ENCODE data around the gene TRIM5.
"Not testable (repeated sequence)": the region's sequence is repeated elsewhere in the genome, so short reads cannot be mapped to it uniquely, and the experiment has no call there.

TRIM5 gene, protein sequence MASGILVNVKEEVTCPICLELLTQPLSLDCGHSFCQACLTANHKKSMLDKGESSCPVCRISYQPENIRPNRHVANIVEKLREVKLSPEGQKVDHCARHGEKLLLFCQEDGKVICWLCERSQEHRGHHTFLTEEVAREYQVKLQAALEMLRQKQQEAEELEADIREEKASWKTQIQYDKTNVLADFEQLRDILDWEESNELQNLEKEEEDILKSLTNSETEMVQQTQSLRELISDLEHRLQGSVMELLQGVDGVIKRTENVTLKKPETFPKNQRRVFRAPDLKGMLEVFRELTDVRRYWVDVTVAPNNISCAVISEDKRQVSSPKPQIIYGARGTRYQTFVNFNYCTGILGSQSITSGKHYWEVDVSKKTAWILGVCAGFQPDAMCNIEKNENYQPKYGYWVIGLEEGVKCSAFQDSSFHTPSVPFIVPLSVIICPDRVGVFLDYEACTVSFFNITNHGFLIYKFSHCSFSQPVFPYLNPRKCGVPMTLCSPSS

DNA sequence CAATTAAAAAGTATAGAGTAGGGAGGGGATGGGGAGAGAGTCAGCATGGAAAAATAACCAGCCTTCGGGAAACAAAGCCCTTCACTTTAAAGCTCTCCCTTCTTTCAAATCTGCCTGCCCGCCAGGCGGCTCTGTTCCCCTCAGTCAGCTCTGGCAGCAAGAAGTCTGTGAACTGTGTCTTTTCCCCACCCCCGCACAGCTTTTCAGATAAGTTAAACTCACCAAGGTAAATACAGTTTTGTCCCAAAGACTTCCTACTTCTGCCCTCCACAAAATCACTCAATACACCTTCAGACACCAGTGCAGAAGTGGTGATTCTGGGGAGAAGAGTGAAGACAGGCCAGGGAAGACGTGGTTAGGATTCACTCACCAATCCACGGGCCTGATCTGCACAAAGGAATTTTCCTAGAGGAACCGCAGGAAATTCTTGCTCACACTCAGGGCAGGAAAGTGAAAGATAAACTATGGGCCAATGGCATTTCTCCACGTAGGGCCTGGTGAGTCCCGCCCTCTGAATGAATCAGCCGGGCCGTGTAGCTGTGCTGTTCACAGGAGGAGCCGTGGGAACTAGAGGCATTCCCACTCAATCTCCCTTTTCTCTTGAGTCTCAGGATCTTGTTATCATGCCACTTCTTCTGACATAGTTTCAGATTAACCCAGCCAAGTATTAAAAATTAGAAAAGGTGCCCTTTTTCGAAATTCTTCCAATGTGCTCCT, at the start of gene TRIM5:
TRIM5 (minus strand) TSS at position 429 of the 717 bp plus-strand sequence. CDS start 4,897 bp downstream, outside the sequence.
- DNase-seq (ENCODE audit: low spot score), result peak; percentile 47

DNA sequence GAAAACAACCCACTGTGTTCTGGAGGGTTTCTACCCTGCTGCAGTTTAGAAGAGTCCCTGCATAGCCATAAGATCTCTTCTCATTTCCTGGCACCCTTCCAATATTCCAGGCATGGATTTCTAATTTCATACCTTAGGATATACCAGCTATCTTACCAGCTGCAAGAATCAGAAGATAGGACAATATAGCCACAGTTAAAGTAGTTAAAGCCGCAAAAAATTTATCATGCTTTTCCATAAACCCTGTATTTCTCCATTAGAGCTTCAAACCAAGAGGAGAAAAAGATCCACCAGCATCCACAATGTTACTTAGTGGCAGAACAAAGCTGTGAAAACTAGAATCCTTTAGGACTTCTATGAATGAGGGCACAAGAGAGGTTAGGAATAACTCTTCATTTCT, 42.8 kb upstream of the TRIM5 start:
- no peak for DNase-seq (ENCODE audit: low spot score)

DNA sequence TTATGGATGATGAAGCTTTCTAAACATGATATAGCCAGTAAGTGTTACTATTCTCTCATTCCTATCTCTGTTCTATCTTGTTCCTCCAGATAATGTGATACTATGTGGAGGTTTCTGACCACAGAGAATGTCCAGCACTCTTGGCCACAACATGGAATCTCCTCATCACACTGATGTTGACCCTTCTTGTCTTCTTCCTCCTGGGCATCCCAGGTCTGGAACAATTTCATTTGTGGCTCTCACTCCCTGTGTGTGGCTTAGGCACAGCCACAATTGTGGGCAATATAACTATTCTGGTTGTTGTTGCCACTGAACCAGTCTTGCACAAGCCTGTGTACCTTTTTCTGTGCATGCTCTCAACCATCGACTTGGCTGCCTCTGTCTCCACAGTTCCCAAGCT, 41.5 kb upstream of the TRIM5 start:
- no peak for DNase-seq (ENCODE audit: low spot score)

DNA sequence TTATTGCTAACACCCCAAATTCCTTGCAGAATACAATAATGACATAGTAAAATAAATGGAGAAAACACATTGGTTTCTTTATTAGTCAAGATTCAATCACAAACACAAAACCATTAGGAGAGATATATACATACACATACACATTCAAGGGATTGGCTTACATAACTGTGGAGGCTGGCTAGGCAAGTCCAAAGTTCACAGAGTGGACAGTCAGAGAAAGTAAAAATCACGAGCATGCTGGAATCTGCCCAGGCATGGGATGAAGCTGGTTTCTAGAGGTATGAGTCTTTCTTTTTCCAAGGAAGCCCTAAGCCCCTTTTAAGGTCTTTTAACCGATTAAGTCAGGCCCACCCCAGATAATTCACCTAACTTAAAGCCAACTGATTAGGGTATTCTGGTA, 37.7 kb upstream of the TRIM5 start:
- DNase-seq (ENCODE audit: low spot score), result no peak

DNA sequence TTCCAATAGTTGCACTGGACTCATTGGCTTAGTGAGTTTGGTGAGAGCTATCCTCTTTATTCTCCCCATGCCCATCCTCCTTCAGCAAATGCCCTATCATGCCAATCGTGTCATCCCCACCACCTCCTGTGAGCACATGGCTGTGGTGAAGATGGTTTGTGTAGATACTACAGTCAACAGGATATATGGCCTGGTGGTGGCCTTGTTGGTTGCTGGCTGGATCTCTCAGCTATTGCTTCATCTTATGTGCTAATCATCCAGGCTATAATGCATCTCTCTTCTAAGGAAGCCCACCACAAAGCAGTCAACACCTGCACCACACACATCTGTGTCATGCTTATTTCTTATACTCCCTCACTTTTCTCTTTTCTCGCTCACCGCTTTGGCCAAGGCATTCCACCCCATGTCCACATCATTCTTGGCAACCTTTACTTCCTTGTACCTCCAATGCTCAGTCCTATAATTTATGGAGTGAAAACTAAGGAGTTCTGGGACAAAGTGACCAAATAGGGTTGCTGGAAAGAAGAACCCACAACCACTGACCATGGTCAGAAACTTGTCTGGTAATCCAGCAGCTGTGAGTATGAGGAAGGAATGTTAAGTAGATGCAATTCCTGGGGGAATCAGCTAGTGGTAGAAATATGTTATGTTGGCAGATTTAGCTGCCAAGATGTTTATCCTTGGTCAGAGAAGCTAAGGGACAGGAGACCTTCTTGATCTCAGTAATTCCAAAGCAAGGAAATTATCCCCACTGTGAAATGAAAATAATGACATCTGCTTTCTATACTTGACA, 35.0 kb upstream of the TRIM5 start:
- DNase-seq (ENCODE audit: low spot score), result no peak

DNA sequence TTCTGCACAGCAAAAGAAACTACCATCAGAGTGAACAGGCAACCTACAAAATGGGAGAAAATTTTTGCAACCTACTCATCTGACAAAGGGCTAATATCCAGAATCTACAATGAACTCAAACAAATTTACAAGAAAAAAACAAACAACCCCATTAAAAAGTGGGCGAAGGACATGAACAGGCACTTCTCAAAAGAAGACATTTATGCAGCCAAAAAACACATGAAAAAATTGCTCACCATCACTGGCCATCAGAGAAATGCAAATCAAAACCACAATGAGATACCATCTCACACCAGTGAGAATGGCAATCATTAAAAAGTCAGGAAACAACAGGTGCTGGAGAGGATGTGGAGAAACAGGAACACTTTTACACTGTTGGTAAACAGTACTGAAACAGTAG, 31.6 kb upstream of the TRIM5 start:
- not testable (repeated sequence) for DNase-seq (ENCODE audit: low spot score)

DNA sequence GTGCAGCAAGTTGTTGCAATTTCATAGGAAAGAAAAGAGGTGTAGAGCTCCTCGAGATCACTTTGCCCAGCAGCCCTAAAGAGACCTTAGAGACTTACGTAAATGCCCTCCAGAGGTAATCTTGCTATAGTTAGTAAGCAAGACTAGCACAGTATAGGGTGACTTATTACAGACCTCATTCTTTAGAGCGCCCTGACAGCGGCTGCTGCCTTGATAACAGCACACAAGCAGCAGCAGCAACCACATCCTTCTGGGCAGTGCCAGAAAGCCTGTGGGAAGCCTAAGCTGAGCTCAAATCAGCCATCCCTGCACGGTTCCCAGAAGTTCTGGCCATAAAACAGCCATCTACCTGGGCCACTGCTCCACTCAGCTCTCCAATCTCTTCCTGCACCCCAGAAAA, 28.8 kb upstream of the TRIM5 start:
- DNase-seq (ENCODE audit: low spot score), result no peak

DNA sequence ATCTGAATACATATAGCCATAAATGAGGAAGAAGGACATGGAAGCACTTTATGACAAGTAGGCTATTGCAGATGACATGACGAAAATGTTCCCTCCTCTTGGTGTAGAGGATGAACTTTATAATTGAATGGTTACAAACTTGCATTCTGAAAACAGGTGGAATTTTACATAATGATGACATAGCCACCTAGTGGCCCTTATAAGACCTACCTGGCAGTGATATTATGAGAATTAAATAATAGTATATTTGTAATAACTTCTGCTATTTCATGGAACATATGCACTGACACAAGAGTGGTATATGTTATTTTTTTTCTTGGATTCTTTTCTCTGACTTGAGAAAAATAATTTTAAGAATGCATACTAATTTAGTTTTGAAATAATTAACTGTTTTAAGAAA, 27.6 kb upstream of the TRIM5 start:
- no peak for DNase-seq (ENCODE audit: low spot score)

DNA sequence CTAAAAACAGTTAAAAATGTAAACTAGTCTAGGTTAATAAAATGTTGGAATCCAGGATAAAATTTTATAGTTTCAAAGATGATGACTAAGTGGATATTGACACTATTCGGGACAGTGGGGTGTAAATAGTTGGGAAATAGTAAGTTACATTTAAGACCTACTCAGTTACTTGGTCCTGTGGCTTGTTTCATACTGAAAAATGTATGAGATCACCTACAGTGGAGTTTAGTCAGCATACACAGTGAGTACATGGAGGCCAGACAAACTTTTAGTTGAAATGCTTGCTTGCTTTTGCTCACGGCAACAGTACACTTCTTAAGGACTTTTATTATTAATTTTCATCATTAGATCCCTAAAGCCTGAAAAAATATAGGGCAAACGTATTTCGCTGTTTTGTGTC, 20.8 kb upstream of the TRIM5 start:
- no peak for DNase-seq (ENCODE audit: low spot score)

DNA sequence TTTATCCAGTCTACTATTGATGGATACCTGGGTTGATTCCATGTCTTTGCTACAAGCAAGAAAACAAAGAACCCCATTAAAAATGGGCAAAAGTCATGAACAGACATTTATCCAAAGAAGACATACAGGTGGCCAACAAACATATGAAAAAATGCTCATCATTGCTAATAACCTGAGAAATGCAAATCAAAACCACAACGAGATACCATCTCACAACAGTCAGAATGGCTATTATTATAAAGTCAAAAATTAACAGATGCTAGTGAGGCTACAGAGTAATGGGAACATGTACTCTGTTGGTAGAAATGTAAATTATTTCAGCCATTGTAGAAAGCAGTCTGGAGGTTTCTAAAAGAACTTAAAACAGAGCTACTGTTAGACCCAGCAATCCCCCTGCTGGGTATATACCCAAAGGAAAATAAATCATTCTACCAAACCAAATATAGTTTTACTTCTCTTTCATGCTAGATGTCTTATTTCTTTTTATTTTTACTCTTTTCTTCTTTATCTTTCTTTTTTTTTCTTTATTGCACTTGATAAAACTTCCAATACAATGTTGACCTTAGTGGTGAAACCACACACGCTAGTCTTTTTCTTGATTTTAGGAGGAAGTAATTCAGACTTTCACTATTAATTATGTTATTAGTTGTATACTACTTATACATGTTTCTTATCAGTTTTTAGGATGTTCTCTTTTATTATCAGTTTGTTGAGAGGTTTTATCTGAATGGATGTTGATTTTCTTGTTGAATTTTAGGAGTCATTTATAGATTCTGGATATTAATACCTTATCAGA, 19.1 kb upstream of the TRIM5 start:
- DNase-seq (ENCODE audit: low spot score), result no peak

DNA sequence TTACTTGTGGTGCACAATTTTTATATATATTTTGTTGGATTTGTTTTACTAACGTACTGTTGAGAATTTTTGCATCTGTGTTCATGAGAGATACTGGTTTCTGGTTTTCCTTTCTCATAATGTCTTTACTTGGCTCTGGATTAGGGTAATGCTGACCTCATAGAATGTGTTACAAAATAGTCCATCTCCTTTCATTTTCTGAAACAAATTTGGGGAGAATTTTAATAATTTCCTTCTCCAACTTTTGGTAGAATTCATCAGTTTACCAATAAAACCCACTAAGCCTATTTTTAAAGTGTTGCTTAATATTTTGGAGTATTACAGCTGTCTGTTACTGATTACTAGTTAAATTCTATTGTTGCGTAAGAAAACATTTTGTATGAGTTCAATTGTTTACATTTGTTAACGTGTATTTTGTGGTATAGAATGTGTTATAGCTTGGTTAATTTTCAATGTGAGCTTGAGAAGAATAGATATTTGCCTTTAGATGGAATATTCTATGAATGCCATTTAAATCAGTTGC, 16.2 kb upstream of the TRIM5 start:
- DNase-seq (ENCODE audit: low spot score), result no peak

DNA sequence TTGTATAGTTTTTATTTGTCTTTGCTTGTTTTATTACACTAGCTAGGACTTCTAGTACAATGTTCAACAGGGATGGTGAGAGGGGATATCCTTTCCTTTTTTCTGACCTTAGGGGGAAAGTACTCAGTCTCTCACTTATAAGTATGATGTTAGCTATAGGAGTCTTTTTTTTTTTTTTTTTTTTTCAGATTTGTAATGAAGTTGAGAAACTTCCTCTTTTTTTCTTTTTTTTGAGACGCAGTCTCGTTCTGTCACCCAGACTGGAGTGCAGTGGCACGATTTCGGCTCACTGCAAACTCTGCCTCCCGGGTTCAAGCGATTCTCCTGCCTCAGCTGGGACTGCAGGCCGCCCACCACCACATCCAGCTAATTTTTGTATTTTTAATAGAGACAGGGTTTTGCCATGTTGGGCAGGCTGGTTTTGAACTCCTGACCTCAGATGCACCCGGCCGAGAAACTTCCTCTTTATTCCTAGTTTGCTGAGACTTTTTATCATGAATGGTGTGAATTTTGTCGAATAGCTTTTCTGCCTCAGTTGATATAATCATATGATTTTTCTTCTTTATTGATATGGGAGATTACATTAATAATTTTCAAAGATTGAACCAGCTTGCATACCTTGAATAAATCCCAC, 15.7 kb upstream of the TRIM5 start:
- DNase-seq (ENCODE audit: low spot score), result no peak

DNA sequence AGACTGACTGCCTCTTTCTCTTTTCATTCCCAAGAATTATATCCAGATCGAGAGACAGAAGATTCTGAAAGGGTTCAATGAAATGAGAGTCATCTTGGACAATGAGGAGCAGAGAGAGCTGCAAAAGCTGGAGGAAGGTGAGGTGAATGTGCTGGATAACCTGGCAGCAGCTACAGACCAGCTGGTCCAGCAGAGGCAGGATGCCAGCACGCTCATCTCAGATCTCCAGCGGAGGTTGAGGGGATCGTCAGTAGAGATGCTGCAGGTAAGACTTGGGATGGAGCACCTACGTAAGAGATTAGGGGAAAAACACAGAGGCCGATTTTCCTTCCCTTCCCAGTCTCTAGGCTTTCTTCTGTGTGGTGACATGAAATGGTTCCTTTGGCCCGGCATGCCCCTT, 13.4 kb upstream of the TRIM5 start:
- no peak for DNase-seq (ENCODE audit: low spot score)

DNA sequence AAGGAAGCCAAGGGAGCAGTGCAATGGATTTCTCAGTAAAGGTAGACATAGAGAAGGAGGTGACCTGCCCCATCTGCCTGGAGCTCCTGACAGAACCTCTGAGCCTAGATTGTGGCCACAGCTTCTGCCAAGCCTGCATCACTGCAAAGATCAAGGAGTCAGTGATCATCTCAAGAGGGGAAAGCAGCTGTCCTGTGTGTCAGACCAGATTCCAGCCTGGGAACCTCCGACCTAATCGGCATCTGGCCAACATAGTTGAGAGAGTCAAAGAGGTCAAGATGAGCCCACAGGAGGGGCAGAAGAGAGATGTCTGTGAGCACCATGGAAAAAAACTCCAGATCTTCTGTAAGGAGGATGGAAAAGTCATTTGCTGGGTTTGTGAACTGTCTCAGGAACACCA, 11.3 kb upstream of the TRIM5 start:
- DNase-seq (ENCODE audit: low spot score), result no peak

DNA sequence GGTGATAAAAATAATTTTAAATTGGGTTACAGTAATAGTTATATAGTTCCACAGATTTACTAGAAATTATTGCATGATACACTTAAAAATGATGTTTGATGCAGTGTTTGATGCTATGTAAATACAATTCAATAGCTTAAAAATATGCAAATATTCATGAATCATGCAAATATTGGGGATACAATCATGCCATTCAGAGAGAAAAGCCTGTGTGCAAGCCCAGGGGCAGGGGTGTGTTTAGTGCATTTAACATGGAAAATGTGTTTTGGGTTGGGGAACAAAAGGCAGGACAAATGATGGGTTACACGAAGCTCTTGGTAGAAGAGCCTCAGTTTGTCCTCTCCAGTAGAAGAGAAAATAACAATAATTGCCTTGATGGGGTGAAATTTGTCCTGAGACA, 10.7 kb upstream of the TRIM5 start:
- DNase-seq (ENCODE audit: low spot score), result no peak

DNA sequence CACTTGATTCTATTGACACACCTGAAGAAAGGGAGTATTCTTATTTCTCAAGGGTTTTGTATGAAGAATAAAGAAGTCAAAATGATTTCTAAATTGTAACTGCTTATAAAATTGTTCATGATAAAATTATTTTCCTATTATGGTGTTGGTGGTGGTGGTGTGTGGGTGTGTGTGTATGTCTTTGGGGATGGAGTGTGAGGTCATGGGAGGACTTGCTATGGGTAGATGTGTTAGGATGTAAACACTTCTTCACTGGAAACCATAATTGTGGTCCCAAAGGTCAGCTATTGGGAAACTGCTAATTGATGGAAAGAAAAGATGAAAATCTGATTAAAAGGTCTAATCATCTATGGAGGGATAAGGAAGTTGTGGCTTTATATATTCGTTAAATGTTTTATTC, 9.8 kb upstream of the TRIM5 start:
- no peak for DNase-seq (ENCODE audit: low spot score)

DNA sequence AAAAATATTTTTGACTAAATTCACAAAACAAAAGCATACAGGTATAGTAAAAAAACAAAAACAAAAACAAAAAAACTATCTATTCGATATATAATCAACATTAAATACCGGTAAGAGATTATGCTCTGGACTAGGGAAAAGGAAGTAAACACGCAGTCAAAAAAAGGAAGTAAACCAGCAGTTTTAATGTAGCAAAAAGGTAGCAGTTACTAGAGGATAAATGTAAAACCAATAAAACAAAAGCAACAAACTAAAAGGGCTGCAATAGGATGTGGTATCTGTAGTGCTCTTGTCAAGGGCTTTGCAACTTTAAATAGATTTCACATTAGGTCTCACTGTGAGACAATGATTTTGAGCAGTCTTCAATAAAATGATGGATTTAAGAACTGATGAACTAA, 7.1 kb upstream of the TRIM5 start:
- DNase-seq (ENCODE audit: low spot score), result no peak

DNA sequence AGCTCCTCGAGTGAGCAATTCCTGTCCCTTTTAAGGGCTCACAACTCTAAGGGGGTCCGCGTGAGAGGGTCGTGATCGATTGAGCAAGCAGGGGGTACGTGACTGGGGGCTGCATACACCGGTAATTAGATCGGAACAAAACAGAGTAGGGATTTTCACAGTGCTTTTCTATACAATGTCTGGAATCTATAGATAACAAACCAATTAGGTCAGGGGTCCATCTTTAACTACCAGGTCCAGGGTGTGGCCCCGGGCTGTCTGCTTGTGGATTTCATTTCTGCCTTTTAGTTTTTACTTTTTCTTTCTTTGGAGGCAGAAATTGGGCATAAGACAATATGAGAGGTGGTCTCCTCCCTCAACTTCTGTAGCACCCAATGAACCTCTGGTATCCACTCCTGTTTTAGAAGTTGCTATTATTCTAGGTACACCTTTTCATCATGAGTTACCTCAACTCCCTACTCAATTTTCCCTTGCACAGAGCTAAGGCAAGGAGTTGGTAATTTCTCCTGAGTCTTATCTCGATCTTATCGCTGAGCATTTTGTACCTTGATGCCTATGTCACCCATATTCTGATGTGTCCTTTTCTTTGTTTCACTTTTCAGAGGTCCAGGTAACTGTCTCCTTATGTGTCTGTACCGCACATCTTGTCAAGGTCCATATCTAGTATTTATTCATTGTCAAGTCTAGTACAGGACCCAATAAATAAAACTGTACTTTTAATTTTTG, 6.5 kb upstream of the TRIM5 start:
- not testable (repeated sequence) for DNase-seq (ENCODE audit: low spot score)

DNA sequence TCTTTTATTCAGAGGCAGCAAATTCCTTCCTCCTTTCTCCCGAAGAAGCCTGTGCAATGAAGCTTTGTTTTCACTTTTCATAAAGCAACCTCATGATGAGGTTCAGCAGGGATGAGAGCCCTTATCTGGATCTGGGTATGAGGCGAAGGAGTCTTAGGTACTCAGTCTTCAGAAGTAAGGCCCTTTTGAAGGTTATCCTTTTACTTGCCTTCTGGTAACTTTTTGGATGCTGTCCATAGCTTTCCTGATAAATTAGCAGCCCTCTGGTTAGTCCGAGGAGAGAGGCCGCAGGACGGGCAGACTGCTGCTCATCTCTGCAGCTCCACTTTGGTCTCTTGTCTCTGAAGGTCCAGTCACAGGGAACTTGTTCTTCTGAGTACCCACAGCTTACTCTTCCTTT, 5.9 kb upstream of the TRIM5 start:
- DNase-seq (ENCODE audit: low spot score), result no peak

DNA sequence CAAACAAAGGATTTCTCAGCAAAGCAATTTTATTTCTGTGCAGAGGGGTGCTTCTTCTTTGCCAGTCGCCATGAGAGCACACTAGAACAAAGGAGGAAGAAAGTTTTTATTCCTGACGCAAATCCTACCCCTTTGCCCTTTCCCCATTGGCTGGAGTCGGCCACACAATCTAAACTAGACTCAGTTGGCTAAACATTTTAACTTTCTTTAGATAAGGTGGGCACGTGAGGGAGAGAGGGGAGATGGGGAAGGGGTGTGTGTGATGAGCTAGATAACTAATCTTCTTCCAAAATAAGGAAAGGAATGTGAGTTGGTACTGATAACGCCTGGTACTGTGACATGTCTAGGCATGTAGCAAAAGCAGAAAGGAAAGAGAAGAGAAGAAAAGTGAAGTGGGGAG, 5.3 kb upstream of the TRIM5 start:
- no peak for DNase-seq (ENCODE audit: low spot score)
